Measurements from ENCODE around the gene TAB3. TPM values are rescaled to one million over a fixed set of nuclear protein-coding genes. Genes with fewer than 3 reads are reported as not detected.

Gene TAB3
- total RNA-seq, 1 experiment from 2014 or later = 13.5 TPM

- Histone ChIP-seq H2AK5ac (ENCODE audit: insufficient read length, low read length) (no peak overlapping the region), H4K8ac (replicated peaks; ENCODE audit: insufficient read length, low read depth, low read length) (no peak overlapping the region), H3K18ac (ENCODE audit: insufficient read length, low read depth, low read length) (no peak overlapping the region), H3K4ac (ENCODE audit: low read depth, low read length) (no peak overlapping the region), H3T11ph (ENCODE audit: low read length) (no peak overlapping the region), H3K27ac (ENCODE audit: insufficient read length, low read depth, low read length) (no peak overlapping the region), H3K79me1 (ENCODE audit: insufficient read depth, low read depth, low read length, poor library complexity, severe bottlenecking) (no peaks in the 10 kb centered on the region), H3K56ac (ENCODE audit: insufficient read length, low read depth, low read length) (no peak overlapping the region), H2BK12ac (ENCODE audit: insufficient read length, low read depth, low read length) (no peak overlapping the region), H2BK5ac (ENCODE audit: insufficient read length, low read length) (no peak overlapping the region), H3K23me2 (ENCODE audit: insufficient read length, low read depth, low read length, poor library complexity, severe bottlenecking) (no peaks in the 10 kb centered on the region), H2BK120ac (ENCODE audit: low read depth, low read length, poor library complexity, severe bottlenecking) (no peak overlapping the region), H2AFZ (ENCODE audit: low read length) (no peak overlapping the region), H2BK20ac (ENCODE audit: low read depth, low read length, poor library complexity, severe bottlenecking) (no peak overlapping the region), H3K9me3 (ENCODE audit: control insufficient read depth, low read depth, low read length) (no peaks in the 10 kb centered on the region), H4K5ac (ENCODE audit: insufficient read length, low read depth, low read length) (no peak overlapping the region), H3K4me1 (ENCODE audit: insufficient read depth, low read length) (no peaks in the 10 kb centered on the region), H4K20me1 (ENCODE audit: control insufficient read depth, insufficient read depth, insufficient read length) (no peaks in the 10 kb centered on the region), H3K23ac (ENCODE audit: insufficient read length, low read depth, low read length) (no peak overlapping the region), H3K14ac (ENCODE audit: insufficient read depth, low read length) (no peak overlapping the region), H3K79me2 (ENCODE audit: insufficient read depth, low read length) (no peaks in the 10 kb centered on the region), H4K91ac (ENCODE audit: insufficient read length, low read depth, low read length) (no peak overlapping the region), H3K4me2 (ENCODE audit: insufficient read depth, insufficient read length, low read length) (no peak overlapping the region), H3K27me3 (ENCODE audit: insufficient read depth, low read length) (no peaks in the 10 kb centered on the region), H2BK15ac (ENCODE audit: low read depth, low read length) (no peak overlapping the region), H3K9ac (ENCODE audit: extremely low read depth, insufficient read length, low read length) (no peak overlapping the region)
- DNase-seq = no peak
- no peak overlapping the region for H3K27ac Mint-ChIP-seq
- TF ChIP-seq CTCF (conservative IDR thresholded peaks at IDR 0.05) = no peak
- no peaks in the 10 kb centered on the region for H3K27me3 Mint-ChIP-seq (ENCODE audit: low read depth)
- peaks cover 9 to 13% of the 10 kb centered on the region in 2 experiments for H3K4me1 Mint-ChIP-seq
- no CpG with 5 or more reads among the region's 2 CpGs for WGBS (ENCODE audit: extremely low coverage, insufficient read length, low lambda C conversion rate)
- no peak overlapping the region for H3K4me3 Mint-ChIP-seq
- peaks cover 0 to 3% (median 0%) of the 10 kb centered on the region in 3 experiments; a peak in 2 of 7 replicates for H3K36me3 Mint-ChIP-seq (ENCODE audit: insufficient read depth in 1 of 3, low read depth in 3 of 3)
- H3K9me3 Mint-ChIP-seq = peaks cover 49% of the 10 kb centered on the region in 2 experiments
Measured at GRCh38 chrX:30822764-30823163, 66.3 kb downstream of the TAB3 start.

Measured in H9 (cell line).